H1 (cell line): ENCODE measurements around the gene COMT. TPM values are rescaled to one million over a fixed set of nuclear protein-coding genes. Genes with fewer than 3 reads are reported as not detected.

Experiments used
- CTCF ChIA-PET: fragments of 300-600 bp; sonication (Branson Sonifier 250); formaldehyde crosslinking; loops from one replicate; lab custom pipeline; 2021; ENCODE audit not compliant: partially characterized antibody; lab: Charles Lee
- POLR2A ChIA-PET: fragments of 300-600 bp; sonication (Branson Sonifier 250); formaldehyde crosslinking; loops from one replicate; lab custom pipeline; 2021; ENCODE audit warnings: inconsistent platforms; ENCODE audit not compliant: partially characterized antibody; lab: Charles Lee
- DNase-seq, 2 experiments: peaks; one replicate each; pipeline versions ENCODE4 v3.0.0 to v3.0.0-alpha.2; 2010 to 2022; ENCODE audit warnings: low spot score in 2 of 2, low read depth in 1 of 2, mixed read lengths in 1 of 2
- FAIRE-seq: peaks from 2 replicates; lab custom pipeline; 2011; peaks lifted over from hg19 to GRCh38; lab: Jason Lieb, UNC
- H2AFZ ChIP-seq: 2 replicates; pipeline ENCODE4 v1.8.1; 2012; ENCODE audit warnings: low read length, inconsistent platforms
- H2AK5ac ChIP-seq: 2 replicates; pipeline ENCODE4 v1.6.1; 2013; ENCODE audit warnings: low read depth, low read length
- H2BK120ac ChIP-seq: replicated peaks from 2 replicates; pipeline ENCODE3; 2013; ENCODE audit warnings: low read depth, low read length, inconsistent platforms
- H2BK12ac ChIP-seq: 2 replicates; pipeline ENCODE4 v1.6.1; 2013; ENCODE audit warnings: low read depth, low read length
- H2BK15ac ChIP-seq: 2 replicates; pipeline ENCODE4 v1.6.1; 2013; ENCODE audit warnings: low read length
- H2BK20ac ChIP-seq: 2 replicates; pipeline ENCODE4 v1.6.1; 2013; ENCODE audit warnings: low read length
- H2BK5ac ChIP-seq: 2 replicates; pipeline ENCODE4 v1.6.1; 2013; ENCODE audit warnings: low read depth, low read length
- H3K14ac ChIP-seq: 2 replicates; pipeline ENCODE4 v1.6.1; 2013; ENCODE audit warnings: inconsistent platforms; ENCODE audit not compliant: insufficient read length
- H3K18ac ChIP-seq: 2 replicates; pipeline ENCODE4 v1.6.1; 2013; ENCODE audit warnings: low read length; ENCODE audit errors: extremely low read depth
- H3K23ac ChIP-seq: 2 replicates; pipeline ENCODE4 v1.6.1; 2013; ENCODE audit warnings: inconsistent platforms; ENCODE audit not compliant: insufficient read length
- H3K23me2 ChIP-seq: 2 replicates; pipeline ENCODE4 v1.6.1; 2013; ENCODE audit warnings: low read depth, low read length
- H3K27ac ChIP-seq: 2 replicates; pipeline ENCODE4 v1.6.1; 2011; ENCODE audit warnings: low read depth, low read length, inconsistent platforms
- H3K27me3 ChIP-seq, 4 experiments: replicated peaks in 1 of 4; 1 replicate in 1 of 4; 2 replicates in 3 of 4; pipeline versions ENCODE4 v1.6.1 to v1.8.1; 2011 to 2013; ENCODE audit warnings: low read length in 3 of 4, mild to moderate bottlenecking in 3 of 4, inconsistent platforms in 2 of 4, mixed read lengths in 2 of 4, moderate library complexity in 1 of 4; ENCODE audit not compliant: control insufficient read depth in 3 of 4, insufficient read depth in 3 of 4; ENCODE audit errors: extremely low read depth in 1 of 4
- H3K36me3 ChIP-seq, 4 experiments: 2 replicates each; pipeline versions ENCODE4 v1.6.1 to v1.8.1; 2011 to 2013; ENCODE audit warnings: mild to moderate bottlenecking in 4 of 4, low read length in 3 of 4, moderate library complexity in 2 of 4, control low read depth in 1 of 4, inconsistent platforms in 1 of 4; ENCODE audit not compliant: insufficient read depth in 4 of 4, control insufficient read depth in 2 of 4
- H3K4ac ChIP-seq: replicated peaks from 2 replicates; pipeline ENCODE3; 2013; ENCODE audit warnings: low read length, low read depth, mixed read lengths, inconsistent platforms; ENCODE audit not compliant: insufficient read length
- H3K4me1 ChIP-seq, 4 experiments: replicated peaks in 1 of 4; 1 replicate in 1 of 4; 2 replicates in 3 of 4; pipeline versions ENCODE4 v1.6.1 to v1.8.1; 2011 to 2013; ENCODE audit warnings: low read length in 3 of 4, inconsistent platforms in 2 of 4, mixed read lengths in 1 of 4; ENCODE audit not compliant: insufficient read depth in 4 of 4, control insufficient read depth in 3 of 4
- H3K4me2 ChIP-seq, 2 experiments: 2 replicates each; pipeline versions ENCODE4 v1.6.1 to v1.8.1; 2011 to 2013; ENCODE audit warnings: low read depth in 2 of 2, low read length in 2 of 2, control low read depth in 1 of 2, inconsistent platforms in 1 of 2, mild to moderate bottlenecking in 1 of 2; ENCODE audit not compliant: insufficient read depth in 1 of 2
- H3K4me3 ChIP-seq, 4 experiments: fragments of 200-600, 300-600 bp in 1 of 4; sonication (generic), shearing (Covaris generic), sonication (Bioruptor Twin) in 1 of 4; 2 replicates each; pipeline versions ENCODE4 v1.5.1 to v1.8.1; 2011 to 2016; ENCODE audit warnings: low read length in 4 of 4, low read depth in 3 of 4, control low read depth in 2 of 4, inconsistent platforms in 2 of 4, mild to moderate bottlenecking in 2 of 4, mixed read lengths in 1 of 4, moderate library complexity in 1 of 4; ENCODE audit not compliant: insufficient read depth in 2 of 4; ENCODE audit errors: extremely low read depth in 1 of 4
- H3K56ac ChIP-seq: replicated peaks from 2 replicates; pipeline ENCODE3; 2013; ENCODE audit warnings: low read depth, mild to moderate bottlenecking, mixed read lengths, low read length, inconsistent platforms; ENCODE audit not compliant: insufficient read length
- H3K79me1 ChIP-seq: 2 replicates; pipeline ENCODE4 v1.6.1; 2013; ENCODE audit warnings: low read depth, low read length, control low read depth
- H3K79me2 ChIP-seq, 2 experiments: 2 replicates each; pipeline versions ENCODE4 v1.6.1 to v1.8.1; 2012 to 2013; ENCODE audit warnings: low read length in 2 of 2, mild to moderate bottlenecking in 2 of 2, inconsistent platforms in 1 of 2; ENCODE audit not compliant: insufficient read depth in 2 of 2, control insufficient read depth in 1 of 2
- H3K9ac ChIP-seq, 4 experiments: replicated peaks in 1 of 4; 1 replicate in 1 of 4; 2 replicates in 3 of 4; pipeline versions ENCODE4 v1.6.1 to v1.8.1; 2011 to 2013; ENCODE audit warnings: low read depth in 3 of 4, low read length in 3 of 4, control low read depth in 2 of 4, mild to moderate bottlenecking in 2 of 4, moderate library complexity in 2 of 4, inconsistent platforms in 1 of 4; ENCODE audit errors: extremely low read depth in 1 of 4
- H3K9me3 ChIP-seq, 2 experiments: 2 replicates each; pipeline versions ENCODE4 v1.6.1 to v1.8.1; 2012 to 2013; ENCODE audit warnings: mild to moderate bottlenecking in 2 of 2, moderate library complexity in 2 of 2, control low read depth in 1 of 2, inconsistent platforms in 1 of 2, low read depth in 1 of 2, low read length in 1 of 2, mixed read lengths in 1 of 2; ENCODE audit not compliant: insufficient read depth in 2 of 2
- H4K20me1 ChIP-seq, 2 experiments: replicated peaks in 1 of 2; 2 replicates each; pipeline versions ENCODE3 to v1.8.1; 2011 to 2013; ENCODE audit warnings: inconsistent platforms in 2 of 2, low read length in 2 of 2, mild to moderate bottlenecking in 1 of 2; ENCODE audit not compliant: insufficient read depth in 2 of 2, control insufficient read depth in 1 of 2
- H4K5ac ChIP-seq: 2 replicates; pipeline ENCODE4 v1.6.1; 2013; ENCODE audit warnings: low read length, low read depth, mixed read lengths, inconsistent platforms; ENCODE audit not compliant: insufficient read length
- H4K8ac ChIP-seq: 2 replicates; pipeline ENCODE4 v1.8.0; 2013; ENCODE audit warnings: mild to moderate bottlenecking, moderate library complexity, low read length, inconsistent platforms; ENCODE audit not compliant: insufficient read depth; ENCODE audit errors: extremely low read depth
- H4K91ac ChIP-seq: replicated peaks from 2 replicates; pipeline ENCODE3; 2013; ENCODE audit warnings: low read length, mixed read lengths, inconsistent platforms; ENCODE audit not compliant: insufficient read length
- CTBP2 ChIP-seq: IDR thresholded peaks from 2 replicates; pipeline ENCODE4 v1.7.0; 2011; ENCODE audit warnings: borderline replicate concordance, mild to moderate bottlenecking, moderate library complexity, mixed read lengths, low read length; ENCODE audit not compliant: insufficient read depth, insufficient read length
- HDAC6 ChIP-seq: IDR thresholded peaks from one replicate; pipeline ENCODE4 v1.7.1; 2012; ENCODE audit warnings: low read depth, mild to moderate bottlenecking, inconsistent platforms, low read length, moderate library complexity
- KDM4A ChIP-seq: IDR thresholded peaks from one replicate; pipeline ENCODE4 v1.7.1; 2012; ENCODE audit warnings: low read depth, mild to moderate bottlenecking, moderate library complexity, low read length, inconsistent platforms; ENCODE audit not compliant: severe bottlenecking
- TCF12 ChIP-seq: IDR thresholded peaks from 2 replicates; pipeline ENCODE4 v1.6.1; 2011; ENCODE audit warnings: low read depth, mild to moderate bottlenecking, low read length
- WGBS, 2 experiments: shearing (Covaris generic) in 1 of 2; methylation state at CpG; one replicate each; pipeline versions ENCODE4 v1.1.6 to v1.1.7; 2013 to 2015; ENCODE audit warnings: low lambda C conversion rate in 2 of 2, mixed read lengths in 2 of 2, inconsistent platforms in 1 of 2, low coverage in 1 of 2, missing lambda C conversion rate in 1 of 2; ENCODE audit not compliant: insufficient replicate concordance in 2 of 2, insufficient coverage in 1 of 2, insufficient read length in 1 of 2; ENCODE audit errors: extremely low coverage in 1 of 2, missing lambda C conversion rate in 1 of 2; 5-methylcytosine and 5-hydroxymethylcytosine counted together
- polyA plus RNA-seq, 7 experiments: library from polyadenylated mRNA; depleted of rRNA in 3 of 7; stranded (reverse) in 5 of 7; unstranded in 2 of 7; fragments of >200 nt in 5 of 7; fragments of 200-250 nt in 2 of 7; gene quantifications; 1 replicate in 5 of 7; 2 replicates in 1 of 7; 4 replicates in 1 of 7; pipeline versions ENCODE4 v1.2.1 to v1.2.3, GENCODE V29; 2011 to 2013; ENCODE audit warnings: missing spikeins in 2 of 7, mixed read lengths in 2 of 7
- total RNA-seq: library from RNA; stranded (reverse); fragmentation: NEBNext Ultra II Directional; extraction: Animal tissue kit (Norgen Biotek cat#: 25700); gene quantifications from 2 replicates; pipeline ENCODE4 v1.2.1, GENCODE V29; 2021

Gene COMT
- total and polyA plus RNA-seq, 2 of the 8 experiments (the other 6 are each of a cell fraction or from before 2014, with no cell fraction given), result 15.2 to 33.7 TPM

DNA sequence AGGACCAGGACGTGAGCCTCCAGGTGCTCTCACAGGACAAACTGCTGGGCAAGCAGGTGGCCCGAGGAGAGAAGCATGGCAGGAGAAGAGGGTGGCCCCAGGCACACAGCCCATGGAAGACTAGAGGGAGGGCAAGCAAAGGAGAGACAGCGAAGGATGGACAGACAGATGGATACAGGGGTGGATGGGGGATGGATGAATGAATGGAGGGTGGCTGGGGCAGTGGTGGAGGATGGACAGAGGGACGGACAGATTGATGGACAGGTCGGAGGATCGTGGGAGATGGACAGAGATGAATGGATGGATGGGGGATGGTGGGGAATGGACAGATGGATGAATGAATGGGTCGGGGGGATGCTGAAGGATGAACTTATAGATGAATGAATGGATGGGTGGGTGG lies 52.4 kb downstream of the COMT start:
- Histone ChIP-seq H3K23me2 (peaks cover 6% of the 10 kb centered on the region; the same call in 1 of the 2 replicates), H4K8ac (no peak overlapping the region), H2BK20ac (no peak overlapping the region), H2BK12ac (no peak overlapping the region), H4K20me1 (peaks cover 2 to 4% of the 10 kb centered on the region in 2 experiments)
- CTCF ChIA-PET, result no interaction called here
- FAIRE-seq (no peak), DNase-seq (no peak)
- TF ChIP-seq HDAC6 (no peak), KDM4A (no peak), TCF12 (no peak), CTBP2 (no peak)
- TF ChIP-seq, all 59 proteins: peak for 0
- Histone ChIP-seq H2AFZ (no peak overlapping the region), H3K14ac (no peak overlapping the region), H2AK5ac (no peak overlapping the region), H3K4ac (no peak overlapping the region), H3K56ac (no peak overlapping the region), H4K5ac (no peak overlapping the region), H3K4me1 (peaks cover 0 to 11% (median 7%) of the 10 kb centered on the region in 4 experiments; a peak in 5 of 7 replicates), H3K36me3 (no peaks in the 10 kb centered on the region), H3K23ac (no peak overlapping the region), H3K79me1 (peaks cover 3% of the 10 kb centered on the region), H3K9me3 (no peaks in the 10 kb centered on the region), H3K4me3 (no peak overlapping the region), H3K4me2 (no peak overlapping the region), H2BK15ac (no peak overlapping the region), H3K79me2 (no peaks in the 10 kb centered on the region), H3K27me3 (no peaks in the 10 kb centered on the region), H4K91ac (no peak overlapping the region), H2BK120ac (no peak overlapping the region), H3K27ac (no peak overlapping the region), H3K9ac (no peak overlapping the region), H3K18ac (no peak overlapping the region), H2BK5ac (no peak overlapping the region)
- WGBS, 2 experiments, result 87% methylated on average over 7 of the region's 7 CpGs; no CpG with 5 or more reads in 1 of the 2 experiments
- POLR2A ChIA-PET, result no interaction called here
